ENCODE measurements around the gene CBX5.
"Not testable (repeated sequence)": the region's sequence is repeated elsewhere in the genome, so short reads cannot be mapped to it uniquely, and the experiment has no call there.

Gene CBX5

GRCh38 chr12:54279632-54280467 is at the start of gene CBX5:
TSS of gene CBX5 (minus strand) at chr12:54280122. CDS start at chr12:54257650, 22,472 bp downstream.
- DNase-seq, result peak; percentile 99

- DNase-seq, result no peak
Measured at GRCh38 chr12:54328595-54329337, 48.8 kb upstream of the CBX5 start.

GRCh38 chr12:54325442-54326109 is 45.7 kb upstream of the CBX5 start:
- not testable (repeated sequence) for DNase-seq

- DNase-seq, result peak; percentile 91
Measured at GRCh38 chr12:54324617-54325441, 44.9 kb upstream of the CBX5 start, which contains the start of gene COPZ1. TSS of gene COPZ1 (plus strand) at chr12:54325131. CDS start at chr12:54325164, 33 bp downstream.

GRCh38 chr12:54321363-54321762 is 41.4 kb upstream of the CBX5 start:
- DNase-seq, result no peak

- not testable (repeated sequence) for DNase-seq
Measured at GRCh38 chr12:54312309-54312708, 32.4 kb upstream of the CBX5 start.

- DNase-seq, result no peak
Measured at GRCh38 chr12:54311051-54311450, 31.1 kb upstream of the CBX5 start.

- DNase-seq, result no peak
Measured at GRCh38 chr12:54306925-54307741, 27.2 kb upstream of the CBX5 start.

- DNase-seq, result no peak
Measured at GRCh38 chr12:54304187-54304810, 24.4 kb upstream of the CBX5 start.

GRCh38 chr12:54303640-54304039 is 23.7 kb upstream of the CBX5 start:
- DNase-seq, result no peak

- no peak for DNase-seq
Measured at GRCh38 chr12:54301428-54302048, 21.6 kb upstream of the CBX5 start.

GRCh38 chr12:54300732-54301427 is 21.0 kb upstream of the CBX5 start, which contains the start of gene NFE2:
TSS of gene NFE2 (minus strand) at chr12:54301015. CDS start at chr12:54295248, 5,767 bp downstream.
- DNase-seq, result peak; percentile 45

- no peak for DNase-seq
Measured at GRCh38 chr12:54300225-54300731, 20.4 kb upstream of the CBX5 start.

GRCh38 chr12:54299515-54300224 is 19.7 kb upstream of the CBX5 start:
- DNase-seq, result no peak

GRCh38 chr12:54298904-54299303 is 19.0 kb upstream of the CBX5 start:
- DNase-seq, result no peak

- DNase-seq, result no peak
Measured at GRCh38 chr12:54296393-54297099, 16.6 kb upstream of the CBX5 start.

GRCh38 chr12:54294953-54295566 is 15.1 kb upstream of the CBX5 start:
- DNase-seq, result no peak

All from activated naive CD4-positive, alpha-beta T cell treated with anti-CD3 and anti-CD28 coated beads, Interleukin-2, amount 50 U/mL, for 16 hours (primary cell).